AG10803 (cell line): ENCODE data around the gene GABRG3.
"Not testable (repeated sequence)": the region's sequence is repeated elsewhere in the genome, so short reads cannot be mapped to it uniquely, and the experiment has no call there.

Experiments used
- DNase-seq: peaks from one replicate; pipeline ENCODE4 v3.0.0; 2010; ENCODE audit warnings: low read depth
- H3K4me3 ChIP-seq: 2 replicates; pipeline ENCODE4 v1.5.1; 2011; ENCODE audit warnings: mild to moderate bottlenecking, low read length, control low read depth
- CTCF ChIP-seq: conservative IDR thresholded peaks from 2 replicates; pipeline ENCODE4 v1.5.1; 2011; ENCODE audit warnings: mild to moderate bottlenecking, low read length, control low read depth, inconsistent platforms

GABRG3 gene

GRCh38 chr15:26983822-26984221 is 12.8 kb downstream of the GABRG3 start:
- DNase-seq = no peak
- H3K4me3 ChIP-seq = no peak overlapping the region
- no peak for TF ChIP-seq CTCF

- no peak for TF ChIP-seq CTCF
- DNase-seq = no peak
- H3K4me3 ChIP-seq = no peak overlapping the region
Measured at GRCh38 chr15:26985050-26985449, 14.1 kb downstream of the GABRG3 start.

- no peak for DNase-seq
- H3K4me3 ChIP-seq = no peak overlapping the region
- TF ChIP-seq CTCF = no peak
Measured at GRCh38 chr15:26996250-26996649, 25.3 kb downstream of the GABRG3 start.

GRCh38 chr15:27003003-27003402 is 32.0 kb downstream of the GABRG3 start:
- H3K4me3 ChIP-seq, DNase-seq: not testable (repeated sequence)

- not testable (repeated sequence) for H3K4me3 ChIP-seq, DNase-seq
Measured at GRCh38 chr15:27004226-27004625, 33.2 kb downstream of the GABRG3 start.

GRCh38 chr15:27017168-27017809 is 46.3 kb downstream of the GABRG3 start:
- DNase-seq = peak; percentile 77

GRCh38 chr15:27019687-27020086 is 48.7 kb downstream of the GABRG3 start:
- TF ChIP-seq CTCF = no peak
- H3K4me3 ChIP-seq = no peak overlapping the region
- no peak for DNase-seq

More at GRCh38 chr15:27017168-27017809, 46.3 kb downstream of the GABRG3 start:
- H3K4me3 ChIP-seq = no peak overlapping the region
- TF ChIP-seq CTCF = peak; percentile 98

- no peak for DNase-seq
- TF ChIP-seq CTCF = no peak
- no peak overlapping the region for H3K4me3 ChIP-seq
Measured at GRCh38 chr15:27025481-27025966, 54.5 kb downstream of the GABRG3 start.
